CD4-positive, alpha-beta memory T cell (primary cell): ENCODE results near the gene LEMD3. TPM values are rescaled to one million over a fixed set of nuclear protein-coding genes. Genes with fewer than 3 reads are reported as not detected.
A peak's percentile ranks its signal among the peaks of the same experiment; 100 is the strongest.
"Not testable (repeated sequence)": the region's sequence is repeated elsewhere in the genome, so short reads cannot be mapped to it uniquely, and the experiment has no call there.

Source experiments
- CTCF ChIA-PET: fragments of 350-600 bp; sonication (Branson Sonifier 250); formaldehyde crosslinking; loops from one replicate; lab custom pipeline; 2021; ENCODE audit warnings: inconsistent platforms; ENCODE audit not compliant: partially characterized antibody; lab: Charles Lee
- POLR2A ChIA-PET: fragments of 350-600 bp; sonication (Branson Sonifier 250); formaldehyde crosslinking; loops from one replicate; lab custom pipeline; 2021; ENCODE audit not compliant: partially characterized antibody; lab: Charles Lee
- DNase-seq, 5 donors: peaks; one replicate each; pipeline versions ENCODE4 v3.0.0 to v3.0.0-alpha.2; 2020 to 2022; ENCODE audit warnings: mixed read lengths in 1 of 5
- H3K27ac ChIP-seq: one replicate; pipeline ENCODE4 v1.7.0; 2013; ENCODE audit warnings: low read depth, low read length
- H3K27me3 ChIP-seq: 2 replicates; pipeline ENCODE4 v1.7.0; 2013; ENCODE audit warnings: mild to moderate bottlenecking, low read length, moderate library complexity; ENCODE audit not compliant: insufficient read depth
- H3K36me3 ChIP-seq: 2 replicates; pipeline ENCODE4 v1.7.0; 2013; ENCODE audit warnings: mild to moderate bottlenecking, low read length, moderate library complexity; ENCODE audit not compliant: insufficient read depth
- H3K4me1 ChIP-seq: 2 replicates; pipeline ENCODE4 v1.7.0; 2013; ENCODE audit warnings: mild to moderate bottlenecking, low read length, moderate library complexity; ENCODE audit not compliant: insufficient read depth
- H3K4me3 ChIP-seq, 2 donors: one replicate each; pipeline ENCODE4 v1.7.0; 2013; ENCODE audit warnings: low read length in 2 of 2, mild to moderate bottlenecking in 1 of 2
- H3K9me3 ChIP-seq, 2 donors: one replicate each; pipeline ENCODE4 v1.7.0; 2013; ENCODE audit warnings: low read length in 2 of 2, control low read depth in 1 of 2; ENCODE audit not compliant: control insufficient read depth in 1 of 2
- H3K27ac Mint-ChIP-seq, 7 donors: one replicate each; pipeline ENCODE4 v1.8.0; 2020 to 2021; ENCODE audit warnings: mixed read lengths in 7 of 7, mild to moderate bottlenecking in 6 of 7, inconsistent platforms in 3 of 7, moderate library complexity in 3 of 7
- H3K27me3 Mint-ChIP-seq, 2 donors: one replicate each; pipeline ENCODE4 v1.8.0; 2020 to 2021; ENCODE audit warnings: mixed read lengths in 2 of 2
- H3K36me3 Mint-ChIP-seq, 2 donors: one replicate each; pipeline ENCODE4 v1.8.0; 2020 to 2021; ENCODE audit warnings: mixed read lengths in 2 of 2, inconsistent platforms in 1 of 2, mild to moderate bottlenecking in 1 of 2
- H3K4me1 Mint-ChIP-seq, 4 donors: one replicate each; pipeline ENCODE4 v1.8.0; 2020 to 2021; ENCODE audit warnings: mixed read lengths in 4 of 4, mild to moderate bottlenecking in 1 of 4
- H3K4me3 Mint-ChIP-seq, 8 donors: one replicate each; pipeline ENCODE4 v1.8.0; 2020 to 2021; ENCODE audit warnings: mixed read lengths in 8 of 8, mild to moderate bottlenecking in 7 of 8, moderate library complexity in 6 of 8, inconsistent platforms in 3 of 8
- H3K9me3 Mint-ChIP-seq, 8 donors: one replicate each; pipeline ENCODE4 v1.8.0; 2020 to 2021; ENCODE audit warnings: mixed read lengths in 8 of 8, mild to moderate bottlenecking in 5 of 8, inconsistent platforms in 3 of 8, moderate library complexity in 1 of 8
- intact Hi-C: fragments of 100-400 bp; cut with micrococcal nuclease; formaldehyde crosslinking; loops from one replicate; pipeline ENCODE4 v1.15.1; 2023
- polyA plus RNA-seq, 2 donors: library from polyadenylated mRNA; unstranded; fragments of 300-500 nt; fragmentation: Illumina TruSeq; gene quantifications; one replicate each; pipeline ENCODE4 v1.2.3, GENCODE V29; 2021
- total RNA-seq, 2 experiments: library from RNA; stranded (reverse); gene quantifications; one replicate each; pipeline ENCODE4 v1.2.3, GENCODE V29; 2021

The LEMD3 gene
- total and polyA plus RNA-seq, 4 experiments from 2014 or later: 25.0 to 52.6 (median 37.8) TPM

- Histone ChIP-seq H3K4me1 (no peaks in the 10 kb centered on the region), H3K9me3 (no peaks in the 10 kb centered on the region), H3K27me3 (peaks cover 22% of the 10 kb centered on the region), H3K4me3 (no peak overlapping the region), H3K36me3 (no peaks in the 10 kb centered on the region), H3K27ac (no peak overlapping the region)
- DNase-seq: no peak
- POLR2A ChIA-PET: no interaction called here
- H3K36me3 Mint-ChIP-seq: no peaks in the 10 kb centered on the region
- CTCF ChIA-PET: no interaction called here
- H3K9me3 Mint-ChIP-seq: no peaks in the 10 kb centered on the region
- peaks cover 39 to 42% of the 10 kb centered on the region in 2 donors for H3K27me3 Mint-ChIP-seq
- intact Hi-C loops: no loop called here
- no peak overlapping the region for H3K27ac Mint-ChIP-seq
- H3K4me3 Mint-ChIP-seq: no peak overlapping the region
- H3K4me1 Mint-ChIP-seq: peaks cover 0 to 4% (median 1%) of the 10 kb centered on the region in 4 donors
Observed at GRCh38 chr12:65276916-65277530, 107.6 kb downstream of the LEMD3 start.

- Mint-ChIP-seq H3K36me3 (no peaks in the 10 kb centered on the region), H3K4me3 (peak overlapping the region; percentile 50 to 77 (median 65)), H3K9me3 (no peaks in the 10 kb centered on the region), H3K27me3 (peaks cover 40 to 46% of the 10 kb centered on the region in 2 donors), H3K27ac (no peak overlapping the region), H3K4me1 (peaks cover 0 to 4% (median 1%) of the 10 kb centered on the region in 4 donors)
- peaks cover 22% of the 10 kb centered on the region for H3K27me3 ChIP-seq
- H3K36me3 ChIP-seq: no peaks in the 10 kb centered on the region
- H3K4me3 ChIP-seq: no peak overlapping the region
- POLR2A ChIA-PET: no interaction called here
- H3K27ac ChIP-seq: no peak overlapping the region
- CTCF ChIA-PET: no interaction called here
- DNase-seq: no peak
- no peaks in the 10 kb centered on the region for H3K9me3 ChIP-seq
- no peaks in the 10 kb centered on the region for H3K4me1 ChIP-seq
- intact Hi-C loops: no loop called here
Observed at GRCh38 chr12:65277994-65278575, 108.7 kb downstream of the LEMD3 start.

- H3K9me3 Mint-ChIP-seq: no peaks in the 10 kb centered on the region
- peaks cover 38 to 46% of the 10 kb centered on the region in 2 donors for H3K27me3 Mint-ChIP-seq
- CTCF ChIA-PET: no interaction called here
- no peak within 1 kb of the TSS for H3K27ac Mint-ChIP-seq
- H3K4me3 Mint-ChIP-seq: peak within 1 kb of the TSS; percentile 51 to 81 (median 70)
- H3K36me3 ChIP-seq: no peaks in the 10 kb centered on the region
- H3K27me3 ChIP-seq: peaks cover 22% of the 10 kb centered on the region
- POLR2A ChIA-PET: no interaction called here
- no peaks in the 10 kb centered on the region for H3K4me1 ChIP-seq
- no peak within 1 kb of the TSS for H3K27ac ChIP-seq
- peaks cover 0 to 4% (median 1%) of the 10 kb centered on the region in 4 donors for H3K4me1 Mint-ChIP-seq
- intact Hi-C loops: no loop called here
- no peaks in the 10 kb centered on the region for H3K36me3 Mint-ChIP-seq
- H3K4me3 ChIP-seq: peak within 1 kb of the TSS in 1 of 2 donors; percentile 14
- H3K9me3 ChIP-seq: no peaks in the 10 kb centered on the region
- DNase-seq: peak in 2 of 5 donors; percentile 1 to 4
Observed at GRCh38 chr12:65278576-65279368, 109.4 kb downstream of the LEMD3 start, which contains the start of gene MSRB3. MSRB3 (plus strand) TSS chr12:65278683; CDS start chr12:65308580, 29,897 bp downstream.

GRCh38 chr12:65279369-65280112, 110.2 kb downstream of the LEMD3 start:
- Mint-ChIP-seq H3K36me3 (no peaks in the 10 kb centered on the region), H3K4me3 (peak overlapping the region; percentile 19 to 81 (median 70)), H3K9me3 (no peaks in the 10 kb centered on the region), H3K27ac (no peak overlapping the region), H3K27me3 (peaks cover 38 to 40% of the 10 kb centered on the region in 2 donors), H3K4me1 (peaks cover 0 to 4% (median 1%) of the 10 kb centered on the region in 4 donors)
- Histone ChIP-seq H3K4me1 (no peaks in the 10 kb centered on the region), H3K36me3 (no peaks in the 10 kb centered on the region), H3K27ac (no peak overlapping the region), H3K4me3 (peak overlapping the region in 1 of 2 donors; percentile 14), H3K27me3 (peaks cover 22% of the 10 kb centered on the region), H3K9me3 (no peaks in the 10 kb centered on the region)
- DNase-seq: no peak
- POLR2A ChIA-PET: no interaction called here
- intact Hi-C loops: no loop called here
- CTCF ChIA-PET: no interaction called here

- no peaks in the 10 kb centered on the region for H3K36me3 ChIP-seq
- POLR2A ChIA-PET: no interaction called here
- Mint-ChIP-seq H3K27ac (no peak overlapping the region), H3K27me3 (peaks cover 34 to 38% of the 10 kb centered on the region in 2 donors), H3K4me1 (peaks cover 0 to 4% (median 1%) of the 10 kb centered on the region in 4 donors), H3K9me3 (no peaks in the 10 kb centered on the region), H3K36me3 (no peaks in the 10 kb centered on the region), H3K4me3 (peak overlapping the region in 1 of 8 donors; percentile 23)
- no peak overlapping the region for H3K4me3 ChIP-seq
- intact Hi-C loops: no loop called here
- H3K4me1 ChIP-seq: no peaks in the 10 kb centered on the region
- H3K27me3 ChIP-seq: peaks cover 18% of the 10 kb centered on the region
- H3K27ac ChIP-seq: no peak overlapping the region
- CTCF ChIA-PET: no interaction called here
- H3K9me3 ChIP-seq: no peaks in the 10 kb centered on the region
- DNase-seq: no peak
Observed at GRCh38 chr12:65280306-65280705, 110.9 kb downstream of the LEMD3 start.

- Mint-ChIP-seq H3K4me3 (no peak overlapping the region), H3K9me3 (no peaks in the 10 kb centered on the region), H3K27me3 (peaks cover 31 to 32% of the 10 kb centered on the region in 2 donors), H3K36me3 (no peaks in the 10 kb centered on the region), H3K4me1 (peaks cover 0 to 4% (median 1%) of the 10 kb centered on the region in 4 donors), H3K27ac (no peak overlapping the region)
- Histone ChIP-seq H3K9me3 (no peaks in the 10 kb centered on the region), H3K36me3 (no peaks in the 10 kb centered on the region), H3K4me3 (no peak overlapping the region), H3K27me3 (peaks cover 18% of the 10 kb centered on the region), H3K4me1 (no peaks in the 10 kb centered on the region), H3K27ac (no peak overlapping the region)
- DNase-seq: no peak
- ChIA-PET CTCF (no interaction called here), POLR2A (no interaction called here)
- intact Hi-C loops: no loop called here
Observed at GRCh38 chr12:65282840-65283239, 113.5 kb downstream of the LEMD3 start.

- H3K4me3 Mint-ChIP-seq, DNase-seq, H3K27me3 ChIP-seq, POLR2A ChIA-PET, H3K9me3 ChIP-seq, CTCF ChIA-PET, H3K36me3 Mint-ChIP-seq, intact Hi-C loops, H3K4me1 ChIP-seq, H3K27ac ChIP-seq, H3K36me3 ChIP-seq, H3K4me3 ChIP-seq, H3K9me3 Mint-ChIP-seq, H3K27ac Mint-ChIP-seq, H3K4me1 Mint-ChIP-seq: not testable (repeated sequence)
- peaks cover 22 to 24% of the 10 kb centered on the region in 2 donors for H3K27me3 Mint-ChIP-seq
Observed at GRCh38 chr12:65285532-65285931, 116.1 kb downstream of the LEMD3 start.
